Coronary artery (tissue), 2 donors: ENCODE measurements around the gene VAV2.

Experiments used
- DNase-seq: peaks from one replicate; pipeline ENCODE4 v3.0.0-alpha.2; 2017; ENCODE audit warnings: low spot score
- H3K27ac ChIP-seq, 2 donors: fragments of 200-600 bp; sonication (generic); one replicate each; pipeline ENCODE4 v1.5.1; 2016 to 2019
- H3K4me3 ChIP-seq: fragments of 200-600 bp; sonication (generic); 2 replicates; pipeline ENCODE4 v1.5.1; 2016; ENCODE audit warnings: mild to moderate bottlenecking, moderate library complexity
- TF ChIP-seq, protein P1 (sequence below): fragments of 200-600 bp; sonication (generic); IDR thresholded peaks from one replicate; pipeline ENCODE4 v1.5.1; 2019; ENCODE audit warnings: antibody characterized with exemption

Gene VAV2

DNA sequence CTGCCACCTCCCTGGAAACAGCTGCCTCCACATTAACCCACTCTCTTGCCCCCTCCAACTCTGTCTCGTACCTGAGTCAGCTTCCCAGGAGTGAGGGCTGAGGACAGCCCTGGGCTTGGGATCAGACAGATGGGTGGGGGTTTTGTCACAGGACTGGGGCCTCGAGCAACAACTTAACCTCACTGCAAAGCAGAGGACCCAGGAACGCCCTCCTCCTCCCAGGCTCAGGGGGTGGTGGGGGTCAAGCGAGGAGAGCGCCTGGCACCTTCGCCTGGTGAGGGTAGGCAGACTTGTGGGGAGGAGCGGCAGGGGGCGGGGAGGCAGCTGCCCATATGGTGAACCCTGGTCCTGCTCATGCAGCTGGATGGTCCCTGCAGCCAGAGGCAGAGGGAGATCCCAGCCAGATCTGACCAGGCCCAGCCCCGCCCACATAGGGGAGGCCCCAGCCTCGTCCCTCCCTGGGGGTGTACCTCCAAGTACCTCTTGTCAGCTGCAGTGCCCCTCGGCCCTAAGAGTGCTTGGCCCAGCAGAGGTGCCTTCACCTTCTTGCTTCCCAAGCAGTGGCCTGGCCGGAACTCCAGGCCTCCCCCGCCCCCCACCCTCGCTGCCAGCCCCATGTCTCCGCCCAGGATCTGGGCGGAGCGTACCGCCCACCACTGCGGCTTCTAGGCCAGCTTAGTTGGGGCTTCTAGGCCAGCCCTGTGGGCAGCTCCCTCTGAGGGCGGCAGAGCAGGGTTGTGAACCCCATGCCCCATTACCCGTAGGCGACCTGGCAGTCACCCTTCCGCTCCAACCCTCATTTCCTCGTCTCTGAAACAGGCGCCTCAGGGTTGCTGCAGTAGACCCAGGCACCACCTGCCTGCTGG, 254.1 kb downstream of the VAV2 start, which contains the start of gene SARDH:
Gene SARDH, minus strand, starts transcription at position 579 of the 866 bp plus-strand sequence. CDS start 4,179 bp downstream, outside the sequence.
- no peak within 1 kb of the TSS for H3K27ac ChIP-seq
- TF ChIP-seq, protein P1, sequence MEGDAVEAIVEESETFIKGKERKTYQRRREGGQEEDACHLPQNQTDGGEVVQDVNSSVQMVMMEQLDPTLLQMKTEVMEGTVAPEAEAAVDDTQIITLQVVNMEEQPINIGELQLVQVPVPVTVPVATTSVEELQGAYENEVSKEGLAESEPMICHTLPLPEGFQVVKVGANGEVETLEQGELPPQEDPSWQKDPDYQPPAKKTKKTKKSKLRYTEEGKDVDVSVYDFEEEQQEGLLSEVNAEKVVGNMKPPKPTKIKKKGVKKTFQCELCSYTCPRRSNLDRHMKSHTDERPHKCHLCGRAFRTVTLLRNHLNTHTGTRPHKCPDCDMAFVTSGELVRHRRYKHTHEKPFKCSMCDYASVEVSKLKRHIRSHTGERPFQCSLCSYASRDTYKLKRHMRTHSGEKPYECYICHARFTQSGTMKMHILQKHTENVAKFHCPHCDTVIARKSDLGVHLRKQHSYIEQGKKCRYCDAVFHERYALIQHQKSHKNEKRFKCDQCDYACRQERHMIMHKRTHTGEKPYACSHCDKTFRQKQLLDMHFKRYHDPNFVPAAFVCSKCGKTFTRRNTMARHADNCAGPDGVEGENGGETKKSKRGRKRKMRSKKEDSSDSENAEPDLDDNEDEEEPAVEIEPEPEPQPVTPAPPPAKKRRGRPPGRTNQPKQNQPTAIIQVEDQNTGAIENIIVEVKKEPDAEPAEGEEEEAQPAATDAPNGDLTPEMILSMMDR: no peak
- DNase-seq: peak; percentile 71
- H3K4me3 ChIP-seq: peak within 1 kb of the TSS; percentile 62

GRCh38 chr9:133737071-133737773, 254.9 kb downstream of the VAV2 start:
- DNase-seq: peak; percentile 65
- no peak overlapping the region for H3K4me3 ChIP-seq
- H3K27ac ChIP-seq: no peak overlapping the region
- TF ChIP-seq, protein P1: no peak

GRCh38 chr9:133735931-133736330, 256.2 kb downstream of the VAV2 start:
- H3K4me3 ChIP-seq: no peak overlapping the region
- peak; percentile 24 for DNase-seq
- TF ChIP-seq, protein P1: no peak
- H3K27ac ChIP-seq: no peak overlapping the region

GRCh38 chr9:133735415-133735775, 256.7 kb downstream of the VAV2 start:
- H3K4me3 ChIP-seq: no peak overlapping the region
- no peak overlapping the region for H3K27ac ChIP-seq
- peak; percentile 56 for DNase-seq
- TF ChIP-seq, protein P1: no peak

DNA sequence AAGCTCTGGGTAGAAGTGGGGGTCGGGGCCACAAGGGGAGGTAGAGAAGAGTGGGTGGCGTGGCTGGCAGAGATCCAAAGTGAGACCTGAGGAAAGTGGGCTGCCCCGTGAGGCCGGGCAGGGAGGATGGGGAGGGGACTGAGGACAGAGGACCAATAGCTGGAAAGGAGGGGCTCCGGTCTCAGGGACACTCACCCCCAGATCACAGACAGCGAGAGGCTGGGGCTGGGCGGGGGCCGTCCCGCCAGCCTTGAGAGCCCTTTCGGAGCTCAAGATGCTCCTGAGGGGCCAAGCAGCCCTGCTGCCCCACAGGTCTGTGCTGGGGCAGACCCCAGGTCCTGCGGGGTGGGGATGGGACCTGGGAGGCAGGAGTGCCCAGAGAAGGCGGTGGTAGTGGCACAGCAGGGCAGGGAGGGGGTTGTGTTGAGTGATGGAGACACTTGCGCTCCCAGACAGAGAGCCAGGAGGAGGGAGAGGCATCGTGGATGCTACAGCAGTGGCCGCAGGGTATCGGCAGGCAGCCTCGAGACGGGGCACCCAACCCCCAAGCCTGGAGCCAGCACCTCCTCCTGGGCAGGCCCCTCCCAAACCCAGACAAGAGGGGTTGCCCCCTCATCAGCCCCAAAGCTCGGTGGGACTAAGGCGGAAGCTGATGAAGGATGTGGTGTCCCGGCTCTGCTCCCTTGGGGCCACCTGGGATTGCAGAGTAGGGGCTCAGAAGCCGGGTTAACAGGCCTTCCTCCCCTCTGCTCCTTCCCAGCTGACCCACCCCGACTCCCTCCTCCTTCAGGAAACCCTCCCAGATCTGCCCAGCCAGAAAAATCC, 257.3 kb downstream of the VAV2 start:
- DNase-seq: peak; percentile 72
- TF ChIP-seq, protein P1: no peak
- Histone ChIP-seq H3K27ac (no peak overlapping the region), H3K4me3 (no peak overlapping the region)

DNA sequence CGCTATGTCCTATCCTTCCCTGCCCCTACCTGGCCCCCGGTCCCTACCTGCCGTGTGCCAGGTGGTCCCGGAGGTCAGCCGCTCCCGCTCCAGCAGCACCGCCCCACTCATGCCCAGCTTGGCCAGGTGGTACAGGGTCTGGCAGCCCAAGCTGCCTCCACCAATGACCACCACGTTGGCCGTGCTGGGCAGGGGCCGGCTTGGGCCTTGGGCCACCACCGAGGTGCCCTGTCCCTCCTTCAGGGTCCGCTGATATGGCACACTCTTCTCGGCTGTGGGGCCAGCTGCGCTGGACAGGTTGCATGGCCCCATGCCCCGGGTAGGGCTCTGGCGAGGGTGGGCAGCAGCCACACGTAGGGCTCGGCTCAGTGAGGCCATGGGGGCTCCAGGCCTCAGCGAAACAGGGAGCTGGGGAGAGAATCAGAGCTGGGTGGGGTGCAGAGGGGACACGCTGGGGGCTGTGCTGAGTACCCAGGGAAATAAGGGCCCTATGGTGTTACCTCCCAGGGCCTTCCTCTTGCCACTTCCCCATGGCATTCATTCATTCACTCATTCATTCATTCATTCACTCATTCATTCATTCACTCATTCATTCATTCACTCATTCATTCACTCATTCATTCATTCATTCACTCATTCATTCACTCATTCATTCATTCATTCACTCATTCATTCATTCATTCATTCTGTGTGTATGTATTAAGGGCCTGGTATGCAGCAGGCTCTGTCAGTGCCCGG, 258.2 kb downstream of the VAV2 start:
- peak; percentile 43 for DNase-seq
- TF ChIP-seq, protein P1: no peak
- H3K27ac ChIP-seq: no peak overlapping the region

More for the DNA sequence above, 258.2 kb downstream of the VAV2 start:
- H3K4me3 ChIP-seq: no peak overlapping the region
